ENCODE data around the gene DUSP1. TPM values are rescaled to one million over a fixed set of nuclear protein-coding genes. Genes with fewer than 3 reads are reported as not detected.
"Not testable (repeated sequence)": the region's sequence is repeated elsewhere in the genome, so short reads cannot be mapped to it uniquely, and the experiment has no call there.

Gene DUSP1
- polyA plus RNA-seq, 1 experiment, result 432 TPM

GRCh38 chr5:172790496-172790889 is 19.5 kb upstream of the DUSP1 start:
- POLR2A ChIA-PET, result no interaction called here

GRCh38 chr5:172789687-172790495 is 18.9 kb upstream of the DUSP1 start:
- Histone ChIP-seq H3K36me3 (ENCODE audit: control insufficient read depth, insufficient read depth, low read length) (no peaks in the 10 kb centered on the region), H3K4me3 (ENCODE audit: low read depth, low read length) (no peak overlapping the region), H3K27me3 (ENCODE audit: control insufficient read depth, insufficient read depth, low read length) (no peaks in the 10 kb centered on the region)
- no peak for DNase-seq (ENCODE audit: low read depth)
- POLR2A ChIA-PET, result no interaction called here
- no peak for TF ChIP-seq CTCF (IDR thresholded peaks at IDR 0.05; ENCODE audit: insufficient read depth, low read depth, low read length)
- CTCF ChIA-PET, result interaction anchor here (1.2 to 2.1 kb wide), 3 partner anchors 11 to 73 kb away, joined by 3 to 5 read pairs (median 5); partner anchors contain the start of gene DUSP1

More at GRCh38 chr5:172790496-172790889, 19.5 kb upstream of the DUSP1 start:
- no peak for DNase-seq (ENCODE audit: low read depth)
- TF ChIP-seq CTCF (IDR thresholded peaks at IDR 0.05; ENCODE audit: insufficient read depth, low read depth, low read length), result no peak
- no peaks in the 10 kb centered on the region for H3K27me3 ChIP-seq (ENCODE audit: control insufficient read depth, insufficient read depth, low read length)
- no peaks in the 10 kb centered on the region for H3K36me3 ChIP-seq (ENCODE audit: control insufficient read depth, insufficient read depth, low read length)
- H3K4me3 ChIP-seq (ENCODE audit: low read depth, low read length), result no peak overlapping the region
- CTCF ChIA-PET, result interaction anchor here (0.9 to 2.1 kb wide), 3 partner anchors 9 to 74 kb away, joined by 3 to 5 read pairs (median 5); partner anchors contain the start of gene DUSP1

GRCh38 chr5:172788771-172789686 is 18.0 kb upstream of the DUSP1 start:
- no peak for DNase-seq (ENCODE audit: low read depth)
- Histone ChIP-seq H3K4me3 (ENCODE audit: low read depth, low read length) (no peak overlapping the region), H3K27me3 (ENCODE audit: control insufficient read depth, insufficient read depth, low read length) (no peaks in the 10 kb centered on the region), H3K36me3 (ENCODE audit: control insufficient read depth, insufficient read depth, low read length) (no peaks in the 10 kb centered on the region)
- TF ChIP-seq CTCF (IDR thresholded peaks at IDR 0.05; ENCODE audit: insufficient read depth, low read depth, low read length), result no peak
- CTCF ChIA-PET, result interaction anchor here (1.1 to 2.1 kb wide), 6 partner anchors 9 to 144 kb away, joined by 3 to 5 read pairs (median 4); partner anchors contain the start of gene DUSP1
- POLR2A ChIA-PET, result interaction anchor here (0.6 kb wide), 1 partner anchor 11 kb away, joined by 3 read pairs; no protein-coding TSS in a partner anchor

GRCh38 chr5:172787538-172787937 is 16.5 kb upstream of the DUSP1 start:
- H3K27me3 ChIP-seq (ENCODE audit: control insufficient read depth, insufficient read depth, low read length); POLR2A ChIA-PET; DNase-seq (ENCODE audit: low read depth); H3K36me3 ChIP-seq (ENCODE audit: control insufficient read depth, insufficient read depth, low read length); H3K4me3 ChIP-seq (ENCODE audit: low read depth, low read length): not testable (repeated sequence)
- CTCF ChIA-PET, result interaction anchor here (1.1 kb wide), 1 partner anchor 48 kb away, joined by 3 read pairs; no protein-coding TSS in a partner anchor

- ChIA-PET CTCF (interaction anchor here (1.1 kb wide), 1 partner anchor 49 kb away, joined by 3 read pairs; no protein-coding TSS in a partner anchor), POLR2A (no interaction called here)
- Histone ChIP-seq H3K27me3 (ENCODE audit: control insufficient read depth, insufficient read depth, low read length) (no peaks in the 10 kb centered on the region), H3K36me3 (ENCODE audit: control insufficient read depth, insufficient read depth, low read length) (no peaks in the 10 kb centered on the region), H3K4me3 (ENCODE audit: low read depth, low read length) (no peak overlapping the region)
- no peak for TF ChIP-seq CTCF (IDR thresholded peaks at IDR 0.05; ENCODE audit: insufficient read depth, low read depth, low read length)
- DNase-seq (ENCODE audit: low read depth), result no peak
These were observed 15.9 kb upstream of the DUSP1 start for GRCh38 chr5:172786736-172787462.
